Ascending aorta (tissue), 2 donors: ENCODE measurements around the gene OTX2. TPM values are rescaled to one million over a fixed set of nuclear protein-coding genes. Genes with fewer than 3 reads are reported as not detected.

ENCODE experiments used
- DNase-seq, 2 donors: peaks; one replicate each; pipeline ENCODE4 v3.0.0-alpha.2; 2019; ENCODE audit warnings: low spot score in 2 of 2
- H3K27ac ChIP-seq, 2 donors: fragments of 200-600 bp; sonication (generic); one replicate each; pipeline ENCODE4 v1.5.1; 2016 to 2017; ENCODE audit warnings: mild to moderate bottlenecking in 1 of 2
- H3K27me3 ChIP-seq: fragments of 200-600 bp; sonication (generic); one replicate; pipeline ENCODE4 v1.5.1; 2017
- H3K36me3 ChIP-seq, 2 donors: fragments of 200-600 bp; sonication (generic); one replicate each; pipeline ENCODE4 v1.5.1; 2016
- H3K4me1 ChIP-seq, 2 donors: fragments of 200-600 bp; sonication (generic); one replicate each; pipeline ENCODE4 v1.5.1; 2016 to 2017; ENCODE audit warnings: mild to moderate bottlenecking in 1 of 2
- H3K4me3 ChIP-seq, 2 donors: fragments of 200-600 bp; sonication (generic); one replicate each; pipeline ENCODE4 v1.5.1; 2016 to 2017; ENCODE audit warnings: mild to moderate bottlenecking in 1 of 2
- H3K9me3 ChIP-seq, 2 donors: fragments of 200-600 bp; sonication (generic); one replicate each; pipeline ENCODE4 v1.5.1; 2016
- intact Hi-C: fragments of 100-400 bp; cut with DNase I; formaldehyde crosslinking; loops from one replicate; pipeline ENCODE4 v1.15.1; 2023
- total RNA-seq: library from RNA; depleted of rRNA; stranded (reverse); fragments of >200 nt; gene quantifications from one replicate; pipeline ENCODE4 v1.1.0, GENCODE V29; 2016
- TF ChIP-seq, protein P1 (sequence below), 3 experiments: fragments of 200-600 bp in 2 of 3; fragments of 450-650 bp in 1 of 3; sonication (generic) in 2 of 3; IDR thresholded peaks; one replicate each; pipeline ENCODE4 v1.5.1; 2016 to 2019; ENCODE audit warnings: antibody characterized with exemption in 3 of 3, mild to moderate bottlenecking in 1 of 3, moderate library complexity in 1 of 3

The OTX2 gene
- total RNA-seq, 1 donor from 2014 or later: not detected

DNA sequence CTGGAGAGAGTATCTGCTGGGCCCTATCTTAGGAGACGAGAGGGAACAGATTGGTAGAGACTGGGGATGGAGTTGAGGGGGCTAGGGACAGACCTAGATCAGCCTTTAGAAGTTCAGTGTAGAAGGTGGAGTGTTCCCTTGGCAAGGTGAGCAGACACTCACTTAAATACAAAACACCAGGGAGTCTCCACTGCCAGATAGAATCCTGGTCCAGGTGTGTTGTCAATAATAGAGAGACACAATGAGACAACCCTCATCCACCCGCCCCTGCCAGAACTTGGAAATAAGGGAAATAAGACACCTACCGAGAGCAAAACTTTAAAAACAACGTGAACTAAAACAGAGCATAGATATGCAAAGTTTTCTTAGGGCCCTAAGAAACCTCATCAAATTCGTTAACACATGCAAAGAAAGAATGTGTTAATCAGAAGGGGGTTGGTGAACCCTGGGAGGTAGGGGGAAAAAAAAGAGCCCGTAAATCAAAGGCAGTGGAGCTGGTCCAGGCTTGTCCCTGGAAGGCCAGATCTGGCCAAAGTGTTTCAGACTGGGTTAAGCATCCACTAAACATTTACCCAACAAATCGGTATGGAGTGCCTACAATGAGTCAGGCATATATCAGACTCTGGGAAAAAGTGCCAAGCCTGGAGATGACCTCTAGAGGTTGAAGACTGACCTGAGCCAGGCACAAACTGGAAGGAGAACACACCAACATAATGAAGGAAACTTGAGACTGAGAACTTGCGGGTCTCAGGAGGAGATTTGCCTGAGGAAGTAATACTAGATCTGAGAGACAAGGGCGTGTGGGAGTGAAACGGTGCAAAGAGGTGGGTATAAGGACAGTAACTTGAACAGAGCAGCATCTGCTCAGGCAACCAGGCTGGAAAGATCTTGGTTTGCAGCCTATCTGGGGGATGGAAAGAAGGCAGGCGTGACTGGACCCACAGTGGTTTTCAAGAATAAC lies 37.0 kb upstream of the OTX2 start:
- Histone ChIP-seq H3K36me3 (no peaks in the 10 kb centered on the region), H3K4me3 (no peak overlapping the region), H3K9me3 (no peaks in the 10 kb centered on the region), H3K27ac (no peak overlapping the region), H3K27me3 (no peaks in the 10 kb centered on the region), H3K4me1 (no peaks in the 10 kb centered on the region)
- intact Hi-C loops: no loop called here
- no peak for DNase-seq
- TF ChIP-seq, protein P1, sequence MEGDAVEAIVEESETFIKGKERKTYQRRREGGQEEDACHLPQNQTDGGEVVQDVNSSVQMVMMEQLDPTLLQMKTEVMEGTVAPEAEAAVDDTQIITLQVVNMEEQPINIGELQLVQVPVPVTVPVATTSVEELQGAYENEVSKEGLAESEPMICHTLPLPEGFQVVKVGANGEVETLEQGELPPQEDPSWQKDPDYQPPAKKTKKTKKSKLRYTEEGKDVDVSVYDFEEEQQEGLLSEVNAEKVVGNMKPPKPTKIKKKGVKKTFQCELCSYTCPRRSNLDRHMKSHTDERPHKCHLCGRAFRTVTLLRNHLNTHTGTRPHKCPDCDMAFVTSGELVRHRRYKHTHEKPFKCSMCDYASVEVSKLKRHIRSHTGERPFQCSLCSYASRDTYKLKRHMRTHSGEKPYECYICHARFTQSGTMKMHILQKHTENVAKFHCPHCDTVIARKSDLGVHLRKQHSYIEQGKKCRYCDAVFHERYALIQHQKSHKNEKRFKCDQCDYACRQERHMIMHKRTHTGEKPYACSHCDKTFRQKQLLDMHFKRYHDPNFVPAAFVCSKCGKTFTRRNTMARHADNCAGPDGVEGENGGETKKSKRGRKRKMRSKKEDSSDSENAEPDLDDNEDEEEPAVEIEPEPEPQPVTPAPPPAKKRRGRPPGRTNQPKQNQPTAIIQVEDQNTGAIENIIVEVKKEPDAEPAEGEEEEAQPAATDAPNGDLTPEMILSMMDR (IDR thresholded peaks at IDR 0.05): no peak

DNA sequence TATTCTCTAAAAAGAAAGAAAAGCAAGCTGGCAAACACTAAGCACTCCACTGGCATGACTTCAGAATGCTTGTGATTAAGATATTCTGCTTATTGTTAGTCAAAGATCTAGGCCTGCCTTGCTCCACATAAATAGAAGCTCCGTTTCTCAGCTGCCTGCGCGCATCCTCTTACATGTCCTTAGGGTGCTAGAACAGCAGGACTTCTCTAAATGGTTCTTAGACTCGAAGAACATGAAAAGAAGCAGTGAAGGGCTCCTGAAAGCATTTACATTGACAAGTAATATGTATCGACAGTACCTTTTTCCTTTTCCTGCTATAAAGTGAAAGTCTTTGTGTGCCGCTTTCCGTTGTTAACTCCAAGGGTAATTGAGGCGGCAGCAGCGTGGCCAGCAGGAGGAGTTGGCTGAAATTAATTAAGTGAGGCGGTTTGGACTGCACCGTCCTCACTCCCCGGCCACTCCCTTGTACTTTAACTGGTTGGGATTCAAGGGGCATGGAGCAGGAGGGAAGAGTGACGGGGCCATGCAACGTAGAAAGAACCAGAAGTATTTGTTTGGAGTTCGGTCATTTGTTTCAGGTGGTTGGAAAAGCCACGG lies 34.2 kb upstream of the OTX2 start:
- Histone ChIP-seq H3K27ac (no peak overlapping the region), H3K27me3 (no peaks in the 10 kb centered on the region), H3K36me3 (no peaks in the 10 kb centered on the region), H3K4me1 (no peaks in the 10 kb centered on the region), H3K4me3 (no peak overlapping the region), H3K9me3 (no peaks in the 10 kb centered on the region)
- no peak for DNase-seq
- intact Hi-C loops: no loop called here
- TF ChIP-seq, protein P1 (IDR thresholded peaks at IDR 0.05): no peak

DNA sequence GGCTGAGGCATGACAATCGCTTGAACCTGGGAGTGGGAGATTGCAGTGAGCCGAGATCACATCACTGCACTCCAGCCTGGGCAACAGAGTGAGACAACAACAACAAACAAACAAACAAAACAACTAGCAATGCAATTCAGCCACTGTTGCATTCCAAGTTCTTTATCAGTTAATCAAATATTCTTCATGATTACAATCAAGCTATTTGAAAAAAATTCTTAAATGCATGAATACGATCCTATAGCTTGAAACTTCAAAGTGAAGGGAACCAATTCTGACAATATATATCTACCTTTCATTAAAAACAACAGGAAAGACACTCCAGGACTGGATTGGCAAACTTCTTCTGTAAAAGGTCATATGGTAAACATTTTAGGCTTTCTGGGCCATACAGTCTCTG lies 31.3 kb upstream of the OTX2 start:
- TF ChIP-seq, protein P1 (IDR thresholded peaks at IDR 0.05): no peak
- H3K27me3 ChIP-seq: no peaks in the 10 kb centered on the region
- no peaks in the 10 kb centered on the region for H3K4me1 ChIP-seq
- DNase-seq: no peak
- intact Hi-C loops: no loop called here
- H3K9me3 ChIP-seq: no peaks in the 10 kb centered on the region
- no peaks in the 10 kb centered on the region for H3K36me3 ChIP-seq
- no peak overlapping the region for H3K4me3 ChIP-seq
- H3K27ac ChIP-seq: no peak overlapping the region

DNA sequence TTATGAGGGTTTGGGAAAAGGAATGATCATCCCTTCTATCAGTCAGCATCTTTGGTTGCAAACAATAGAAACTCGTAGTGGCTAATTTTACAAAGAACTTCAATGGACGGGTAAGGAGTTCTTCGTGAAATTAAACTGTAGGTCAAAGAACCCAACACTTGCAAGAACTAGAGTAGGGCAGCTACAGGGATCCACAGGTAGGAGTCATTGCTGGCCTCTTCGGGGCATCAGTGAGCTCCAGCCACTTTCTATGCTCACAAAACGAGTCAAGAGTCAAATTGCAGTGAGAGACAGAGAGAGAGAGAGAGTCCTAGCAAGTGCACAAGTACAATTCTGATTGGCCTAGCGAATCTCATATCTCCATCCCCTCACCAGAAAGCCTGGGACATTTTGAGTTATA lies 29.9 kb upstream of the OTX2 start:
- Histone ChIP-seq H3K36me3 (no peaks in the 10 kb centered on the region), H3K4me1 (no peaks in the 10 kb centered on the region), H3K9me3 (no peaks in the 10 kb centered on the region), H3K27ac (no peak overlapping the region), H3K4me3 (no peak overlapping the region), H3K27me3 (no peaks in the 10 kb centered on the region)
- intact Hi-C loops: no loop called here
- TF ChIP-seq, protein P1 (IDR thresholded peaks at IDR 0.05): no peak
- DNase-seq: no peak

DNA sequence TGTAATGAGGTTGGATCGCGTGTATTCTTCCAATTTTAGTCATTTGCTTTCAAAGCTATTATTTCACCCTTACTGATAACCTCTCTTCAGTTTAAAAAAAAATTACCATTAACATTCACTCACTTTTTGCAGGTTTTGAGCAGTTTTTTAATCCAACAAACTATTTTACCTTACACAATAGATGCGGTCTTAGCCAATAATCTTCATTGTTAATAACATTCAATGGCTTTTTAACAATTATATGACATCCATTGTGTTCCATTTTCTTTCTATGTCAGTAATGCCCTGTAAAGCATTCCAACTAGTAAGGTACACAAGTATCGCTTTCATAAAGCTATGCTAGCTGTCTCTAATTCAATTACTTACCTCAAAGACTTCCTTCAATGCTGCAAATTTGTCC lies 18.9 kb upstream of the OTX2 start:
- no peak overlapping the region for H3K27ac ChIP-seq
- H3K36me3 ChIP-seq: no peaks in the 10 kb centered on the region
- H3K9me3 ChIP-seq: no peaks in the 10 kb centered on the region
- H3K27me3 ChIP-seq: no peaks in the 10 kb centered on the region
- DNase-seq: no peak
- TF ChIP-seq, protein P1 (IDR thresholded peaks at IDR 0.05): no peak
- H3K4me1 ChIP-seq: no peaks in the 10 kb centered on the region
- intact Hi-C loops: no loop called here
- H3K4me3 ChIP-seq: no peak overlapping the region
